ENCODE data around the gene NCOR1. TPM values are rescaled to one million over a fixed set of nuclear protein-coding genes. Genes with fewer than 3 reads are reported as not detected.

NCOR1 gene
- total and polyA plus RNA-seq, 9 of the 15 experiments (the other 6 are each of a cell fraction or from before 2014, with no cell fraction given): 20.2 to 66.5 (median 50.9) TPM

GRCh38 chr17:16050844-16051243 lies 164.5 kb downstream of the NCOR1 start:
- no peak overlapping the region for H3K9ac ChIP-seq (ENCODE audit: insufficient read depth in 1 of 2, low read depth in 2 of 2, low read length in 2 of 2)
- CTCF ChIA-PET (ENCODE audit: low intra/inter-chr PET ratio): no interaction called here
- no peaks in the 10 kb centered on the region for H3K27me3 ChIP-seq (ENCODE audit: control insufficient read depth in 2 of 2, insufficient read depth in 2 of 2, low read length in 2 of 2)
- FAIRE-seq (no peak), DNase-seq (ENCODE audit: extremely low read depth in 1 of 4, low spot score in 3 of 4) (no peak), ATAC-seq (no peak)
- H3K9me1 ChIP-seq (ENCODE audit: control insufficient read depth, insufficient read depth, low read length): no peaks in the 10 kb centered on the region
- H3K4me3 ChIP-seq: no peak overlapping the region
- no peaks in the 10 kb centered on the region for H3K9me3 ChIP-seq (replicated peaks; ENCODE audit: control insufficient read depth, insufficient read depth, low read depth, low read length)
- 93% methylated on average over 6 of the region's 6 CpGs for WGBS (ENCODE audit: insufficient coverage, low coverage, missing lambda C conversion rate)
- no peak overlapping the region for H2AFZ ChIP-seq (ENCODE audit: low read depth, low read length)
- no TSS peak for BruUV-seq (replicated peaks)
- H3K4me2 ChIP-seq (ENCODE audit: insufficient read depth, low read length): no peak overlapping the region
- H3K4me1 ChIP-seq (replicated peaks in 1 of 2; ENCODE audit: control insufficient read depth in 2 of 2, insufficient read depth in 2 of 2, low read length in 2 of 2): no peaks in the 10 kb centered on the region
- POLR2A ChIA-PET: interaction anchor here (1.2 kb wide), 1 partner anchor 9 kb away, joined by 3 read pairs; no protein-coding TSS in a partner anchor
- peaks cover 30% of the 10 kb centered on the region; the same call in 2 of the 3 replicates for H3K36me3 ChIP-seq (ENCODE audit: control insufficient read depth, insufficient read depth, low read length)
- H4K20me1 ChIP-seq (replicated peaks; ENCODE audit: control insufficient read depth, insufficient read depth, low read length): no peaks in the 10 kb centered on the region
- TF ChIP-seq BRCA1 (IDR thresholded peaks at IDR 0.05): no peak
- TF ChIP-seq BRCA1 (CRISPR knock-in tag; IDR thresholded peaks at IDR 0.05): no peak
- TF ChIP-seq ZNF121 (CRISPR knock-in tag; conservative IDR thresholded peaks at IDR 0.05): peak; percentile 54; the same call in 1 of the 2 replicates
- H3K79me2 ChIP-seq (ENCODE audit: control insufficient read depth, insufficient read depth, low read length): no peaks in the 10 kb centered on the region
- in situ Hi-C loops (cut with MboI): no loop called here
- no peak overlapping the region for H3K27ac ChIP-seq (ENCODE audit: extremely low read depth, low read depth, low read length)
- intact Hi-C loops (cut with micrococcal nuclease): no loop called here

- ATAC-seq: no peak
- CTCF ChIA-PET (ENCODE audit: low intra/inter-chr PET ratio): no interaction called here
- intact Hi-C loops (cut with micrococcal nuclease): no loop called here
- TF ChIP-seq STAT5A (IDR thresholded peaks at IDR 0.05; ENCODE audit: borderline replicate concordance, low read length) (no peak), BRF1 (IDR thresholded peaks at IDR 0.05; ENCODE audit: borderline replicate concordance, extremely low read depth, insufficient read length) (no peak), CTBP1 (IDR thresholded peaks at IDR 0.05; ENCODE audit: borderline replicate concordance) (no peak), ZBED1 (IDR thresholded peaks at IDR 0.05) (no peak), GTF3C2 (IDR thresholded peaks at IDR 0.05; ENCODE audit: borderline replicate concordance, extremely low read depth, insufficient read length) (no peak), RNF2 (IDR thresholded peaks at IDR 0.05) (no peak), FOXK1 (CRISPR knock-in tag; IDR thresholded peaks at IDR 0.05; ENCODE audit: borderline replicate concordance) (no peak), TCF7L2 (IDR thresholded peaks at IDR 0.05; ENCODE audit: low read depth, low read length) (no peak), ZC3H4 (CRISPR knock-in tag; IDR thresholded peaks at IDR 0.05; ENCODE audit: borderline replicate concordance) (no peak)
These were observed 166.4 kb downstream of the NCOR1 start for GRCh38 chr17:16048811-16049449.

More at GRCh38 chr17:16048811-16049449, 166.4 kb downstream of the NCOR1 start:
- H3K79me2 ChIP-seq (ENCODE audit: control insufficient read depth, insufficient read depth, low read length): no peaks in the 10 kb centered on the region
- H2AFZ ChIP-seq (ENCODE audit: low read depth, low read length): no peak overlapping the region
- POLR2A ChIA-PET: interaction anchor here (0.7 to 1.3 kb wide), 2 partner anchors 11 to 109 kb away, joined by 3 read pairs; no protein-coding TSS in a partner anchor
- H3K4me2 ChIP-seq (ENCODE audit: insufficient read depth, low read length): no peak overlapping the region
- no peak for DNase-seq (ENCODE audit: extremely low read depth in 1 of 4, low spot score in 3 of 4)
- in situ Hi-C loops (cut with MboI): no loop called here
- H3K27ac ChIP-seq (ENCODE audit: extremely low read depth, low read depth, low read length): no peak overlapping the region
- H3K4me3 ChIP-seq: no peak overlapping the region
- no peak for FAIRE-seq
- H3K9me1 ChIP-seq (ENCODE audit: control insufficient read depth, insufficient read depth, low read length): no peaks in the 10 kb centered on the region
- no peaks in the 10 kb centered on the region for H4K20me1 ChIP-seq (replicated peaks; ENCODE audit: control insufficient read depth, insufficient read depth, low read length)
- peaks cover 40% of the 10 kb centered on the region; the same call in 2 of the 3 replicates for H3K36me3 ChIP-seq (ENCODE audit: control insufficient read depth, insufficient read depth, low read length)
- WGBS (ENCODE audit: insufficient coverage, low coverage, missing lambda C conversion rate): 92% methylated on average over 13 of the region's 14 CpGs
- no peaks in the 10 kb centered on the region; a peak in 1 of 5 replicates for H3K4me1 ChIP-seq (replicated peaks in 1 of 2; ENCODE audit: control insufficient read depth in 2 of 2, insufficient read depth in 2 of 2, low read length in 2 of 2)
- H3K27me3 ChIP-seq (ENCODE audit: control insufficient read depth in 2 of 2, insufficient read depth in 2 of 2, low read length in 2 of 2): no peaks in the 10 kb centered on the region
- no TSS peak for BruUV-seq (replicated peaks)
- H3K9ac ChIP-seq (ENCODE audit: insufficient read depth in 1 of 2, low read depth in 2 of 2, low read length in 2 of 2): no peak overlapping the region
- no peaks in the 10 kb centered on the region for H3K9me3 ChIP-seq (replicated peaks; ENCODE audit: control insufficient read depth, insufficient read depth, low read depth, low read length)
